Measurements from ENCODE around the gene SEMA4C.

SEMA4C gene

GRCh38 chr2:96816836-96817702 lies 52.8 kb downstream of the SEMA4C start:
- Histone ChIP-seq H3K36me3 (ENCODE audit: control insufficient read depth in 2 of 2, insufficient read depth in 2 of 2, low read length in 2 of 2) (peaks cover 0 to 4% of the 10 kb centered on the region in 2 donors), H3K4me3 (ENCODE audit: low read length in 2 of 2) (peak overlapping the region; percentile 65 to 87), H3K27me3 (ENCODE audit: control insufficient read depth in 1 of 2, insufficient read depth in 2 of 2, low read length in 2 of 2) (no peaks in the 10 kb centered on the region), H3K9ac (ENCODE audit: low read length in 2 of 2) (peak overlapping the region; percentile 8 to 64), H3K27ac (ENCODE audit: low read length) (peak overlapping the region; percentile 37), H3K4me1 (ENCODE audit: control insufficient read depth, insufficient read depth, low read length) (peaks cover 45% of the 10 kb centered on the region), H3K9me3 (ENCODE audit: control insufficient read depth in 2 of 2, low read length in 2 of 2) (no peaks in the 10 kb centered on the region)

- Histone ChIP-seq H3K4me1 (ENCODE audit: control insufficient read depth, insufficient read depth, low read length) (peaks cover 48% of the 10 kb centered on the region), H3K36me3 (ENCODE audit: control insufficient read depth in 2 of 2, insufficient read depth in 2 of 2, low read length in 2 of 2) (peaks cover 0 to 5% of the 10 kb centered on the region in 2 donors), H3K9ac (ENCODE audit: low read length in 2 of 2) (peak within 1 kb of the TSS; percentile 58 to 69), H3K27ac (ENCODE audit: low read length) (peak within 1 kb of the TSS; percentile 69), H3K9me3 (ENCODE audit: control insufficient read depth in 2 of 2, low read length in 2 of 2) (no peaks in the 10 kb centered on the region), H3K27me3 (ENCODE audit: control insufficient read depth in 1 of 2, insufficient read depth in 2 of 2, low read length in 2 of 2) (no peaks in the 10 kb centered on the region), H3K4me3 (ENCODE audit: low read length in 2 of 2) (peak within 1 kb of the TSS; percentile 73 to 87)
Measured at GRCh38 chr2:96816127-96816835, 53.6 kb downstream of the SEMA4C start, which contains the start of gene CNNM3. Gene CNNM3, plus strand, starts transcription at chr2:96816268. Its CDS starts 10 bp downstream, at chr2:96816278.

- H3K36me3 ChIP-seq (ENCODE audit: control insufficient read depth in 2 of 2, insufficient read depth in 2 of 2, low read length in 2 of 2) = peaks cover 0 to 5% of the 10 kb centered on the region in 2 donors
- no peaks in the 10 kb centered on the region for H3K9me3 ChIP-seq (ENCODE audit: control insufficient read depth in 2 of 2, low read length in 2 of 2)
- H3K4me3 ChIP-seq (ENCODE audit: low read length in 2 of 2) = peak overlapping the region; percentile 73 to 87
- H3K9ac ChIP-seq (ENCODE audit: low read length in 2 of 2) = peak overlapping the region; percentile 58 to 69
- peak overlapping the region; percentile 69 for H3K27ac ChIP-seq (ENCODE audit: low read length)
- no peaks in the 10 kb centered on the region for H3K27me3 ChIP-seq (ENCODE audit: control insufficient read depth in 1 of 2, insufficient read depth in 2 of 2, low read length in 2 of 2)
- H3K4me1 ChIP-seq (ENCODE audit: control insufficient read depth, insufficient read depth, low read length) = peaks cover 44% of the 10 kb centered on the region
Measured at GRCh38 chr2:96815326-96816126, 54.4 kb downstream of the SEMA4C start.

GRCh38 chr2:96813656-96814055 lies 56.2 kb downstream of the SEMA4C start:
- Histone ChIP-seq H3K4me1 (ENCODE audit: control insufficient read depth, insufficient read depth, low read length) (peaks cover 25% of the 10 kb centered on the region), H3K9me3 (ENCODE audit: control insufficient read depth in 2 of 2, low read length in 2 of 2) (no peaks in the 10 kb centered on the region), H3K36me3 (ENCODE audit: control insufficient read depth in 2 of 2, insufficient read depth in 2 of 2, low read length in 2 of 2) (peaks cover under 1 to 5% of the 10 kb centered on the region in 2 donors), H3K27me3 (ENCODE audit: control insufficient read depth in 1 of 2, insufficient read depth in 2 of 2, low read length in 2 of 2) (no peaks in the 10 kb centered on the region), H3K27ac (ENCODE audit: low read length) (no peak overlapping the region), H3K9ac (ENCODE audit: low read length in 2 of 2) (no peak overlapping the region), H3K4me3 (ENCODE audit: low read length in 2 of 2) (no peak overlapping the region)

GRCh38 chr2:96811917-96812316 lies 58.0 kb downstream of the SEMA4C start:
- no peak overlapping the region for H3K4me3 ChIP-seq (ENCODE audit: low read length in 2 of 2)
- H3K9ac ChIP-seq (ENCODE audit: low read length in 2 of 2) = no peak overlapping the region
- peaks cover 3 to 5% of the 10 kb centered on the region in 2 donors for H3K36me3 ChIP-seq (ENCODE audit: control insufficient read depth in 2 of 2, insufficient read depth in 2 of 2, low read length in 2 of 2)
- H3K27ac ChIP-seq (ENCODE audit: low read length) = no peak overlapping the region
- no peaks in the 10 kb centered on the region for H3K27me3 ChIP-seq (ENCODE audit: control insufficient read depth in 1 of 2, insufficient read depth in 2 of 2, low read length in 2 of 2)
- H3K4me1 ChIP-seq (ENCODE audit: control insufficient read depth, insufficient read depth, low read length) = peaks cover 8% of the 10 kb centered on the region
- H3K9me3 ChIP-seq (ENCODE audit: control insufficient read depth in 2 of 2, low read length in 2 of 2) = no peaks in the 10 kb centered on the region

- Histone ChIP-seq H3K36me3 (ENCODE audit: control insufficient read depth in 2 of 2, insufficient read depth in 2 of 2, low read length in 2 of 2) (peaks cover 3 to 5% of the 10 kb centered on the region in 2 donors), H3K27ac (ENCODE audit: low read length) (no peak overlapping the region), H3K9me3 (ENCODE audit: control insufficient read depth in 2 of 2, low read length in 2 of 2) (no peaks in the 10 kb centered on the region), H3K9ac (ENCODE audit: low read length in 2 of 2) (no peak overlapping the region), H3K4me1 (ENCODE audit: control insufficient read depth, insufficient read depth, low read length) (peaks cover 7% of the 10 kb centered on the region), H3K4me3 (ENCODE audit: low read length in 2 of 2) (no peak overlapping the region), H3K27me3 (ENCODE audit: control insufficient read depth in 1 of 2, insufficient read depth in 2 of 2, low read length in 2 of 2) (no peaks in the 10 kb centered on the region)
Measured at GRCh38 chr2:96810783-96811192, 59.1 kb downstream of the SEMA4C start.

- H3K4me1 ChIP-seq (ENCODE audit: control insufficient read depth, insufficient read depth, low read length) = peaks cover 7% of the 10 kb centered on the region
- no peaks in the 10 kb centered on the region for H3K9me3 ChIP-seq (ENCODE audit: control insufficient read depth in 2 of 2, low read length in 2 of 2)
- H3K36me3 ChIP-seq (ENCODE audit: control insufficient read depth in 2 of 2, insufficient read depth in 2 of 2, low read length in 2 of 2) = peaks cover 3 to 5% of the 10 kb centered on the region in 2 donors
- no peak overlapping the region for H3K4me3 ChIP-seq (ENCODE audit: low read length in 2 of 2)
- no peaks in the 10 kb centered on the region for H3K27me3 ChIP-seq (ENCODE audit: control insufficient read depth in 1 of 2, insufficient read depth in 2 of 2, low read length in 2 of 2)
- H3K9ac ChIP-seq (ENCODE audit: low read length in 2 of 2) = no peak overlapping the region
- no peak overlapping the region for H3K27ac ChIP-seq (ENCODE audit: low read length)
Measured at GRCh38 chr2:96809951-96810782, 59.7 kb downstream of the SEMA4C start.

All from stomach smooth muscle (tissue), 2 donors.